GM19324 (cell line): ENCODE measurements around the gene MET.

Source experiments
- ATAC-seq: cut with Tn5 transposase; IDR thresholded peaks from one replicate; pipeline ENCODE4 v1.9.1; 2021; ENCODE audit warnings: mild to moderate bottlenecking, moderate library complexity; ENCODE audit not compliant: unreplicated experiment, low FRiP score

MET gene

GRCh38 chr7:116777651-116778281 lies 105.8 kb downstream of the MET start:
- ATAC-seq: no peak

GRCh38 chr7:116779216-116779615 lies 107.2 kb downstream of the MET start:
- no peak for ATAC-seq

- ATAC-seq: no peak
Observed at GRCh38 chr7:116779931-116780330, 107.9 kb downstream of the MET start.

GRCh38 chr7:116780521-116780920 lies 108.5 kb downstream of the MET start:
- ATAC-seq: no peak

- ATAC-seq: no peak
Observed at GRCh38 chr7:116780966-116781365, 109.0 kb downstream of the MET start.

- ATAC-seq: no peak
Observed at GRCh38 chr7:116781584-116781983, 109.6 kb downstream of the MET start.

- ATAC-seq: no peak
Observed at GRCh38 chr7:116782177-116782711, 110.2 kb downstream of the MET start.

GRCh38 chr7:116783666-116784318 lies 111.8 kb downstream of the MET start:
- no peak for ATAC-seq

GRCh38 chr7:116784647-116785046 lies 112.7 kb downstream of the MET start:
- ATAC-seq: no peak

GRCh38 chr7:116785843-116786242 lies 113.8 kb downstream of the MET start:
- no peak for ATAC-seq

GRCh38 chr7:116786791-116787443 lies 114.9 kb downstream of the MET start:
- peak; percentile 98 for ATAC-seq

GRCh38 chr7:116787881-116788280 lies 115.9 kb downstream of the MET start:
- ATAC-seq: no peak

- ATAC-seq: no peak
Observed at GRCh38 chr7:116788572-116789197, 116.7 kb downstream of the MET start.

- no peak for ATAC-seq
Observed at GRCh38 chr7:116790025-116790424, 118.0 kb downstream of the MET start.

GRCh38 chr7:116792813-116793212 lies 120.8 kb downstream of the MET start:
- no peak for ATAC-seq

GRCh38 chr7:116793795-116794340 lies 121.9 kb downstream of the MET start:
- ATAC-seq: no peak

GRCh38 chr7:116796471-116796870 lies 124.5 kb downstream of the MET start:
- ATAC-seq: no peak

- ATAC-seq: no peak
Observed at GRCh38 chr7:116797612-116798011, 125.6 kb downstream of the MET start.

- ATAC-seq: no peak
Observed at GRCh38 chr7:116798232-116798631, 126.2 kb downstream of the MET start.

- ATAC-seq: no peak
Observed at GRCh38 chr7:116799916-116800315, 127.9 kb downstream of the MET start.

- ATAC-seq: no peak
Observed at GRCh38 chr7:116800594-116800993, 128.6 kb downstream of the MET start.
